SK-N-SH treated with all-trans-retinoic acid at 6 μM for 48 hours (cell line): ENCODE results near the gene TDRD7.

ENCODE experiments used
- ATAC-seq: fragments of 200-7000 bp; cut with Tn5 transposase; 3 replicates; pipeline ENCODE4 v1.9.1; 2020; ENCODE audit warnings: mild to moderate bottlenecking, moderate library complexity
- TOX ChIP-seq: fragments of 250-450 bp; sonication (Bioruptor Pico); IDR thresholded peaks from 2 replicates; pipeline ENCODE4 v1.8.0; 2021; ENCODE audit warnings: mild to moderate bottlenecking, moderate library complexity, borderline replicate concordance
- ZFP3 ChIP-seq: fragments of 250-450 bp; sonication (Bioruptor Pico); IDR thresholded peaks from 2 replicates; pipeline ENCODE4 v1.5.0; 2020; ENCODE audit warnings: mild to moderate bottlenecking, moderate library complexity
- ZNF8 ChIP-seq: fragments of 450-650 bp; formaldehyde crosslinking; IDR thresholded peaks from 2 replicates; pipeline ENCODE4 v1.5.0; 2020; ENCODE audit warnings: mild to moderate bottlenecking, moderate library complexity

The TDRD7 gene

DNA sequence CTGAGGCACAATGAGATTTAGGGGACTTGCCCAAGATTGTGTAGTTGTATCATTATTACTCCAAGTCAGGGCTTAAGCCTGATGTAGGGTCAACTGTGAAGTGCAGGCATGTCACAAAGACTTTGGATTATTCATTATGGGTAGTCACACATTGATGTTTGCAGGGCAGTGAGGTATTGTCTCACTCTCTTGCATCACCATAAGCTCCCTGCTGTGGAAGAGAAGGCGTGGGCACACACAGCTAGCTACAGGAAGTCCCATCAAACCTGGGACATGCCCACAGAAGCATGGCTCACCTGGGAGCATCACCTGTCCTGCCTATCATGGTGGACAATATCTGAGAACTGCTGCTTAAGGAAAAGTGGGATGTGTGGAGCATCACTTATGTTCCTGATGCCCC lies 131.7 kb downstream of the TDRD7 start:
- ATAC-seq, result no peak
- TF ChIP-seq TOX (no peak), ZNF8 (CRISPR knock-in tag) (no peak)

DNA sequence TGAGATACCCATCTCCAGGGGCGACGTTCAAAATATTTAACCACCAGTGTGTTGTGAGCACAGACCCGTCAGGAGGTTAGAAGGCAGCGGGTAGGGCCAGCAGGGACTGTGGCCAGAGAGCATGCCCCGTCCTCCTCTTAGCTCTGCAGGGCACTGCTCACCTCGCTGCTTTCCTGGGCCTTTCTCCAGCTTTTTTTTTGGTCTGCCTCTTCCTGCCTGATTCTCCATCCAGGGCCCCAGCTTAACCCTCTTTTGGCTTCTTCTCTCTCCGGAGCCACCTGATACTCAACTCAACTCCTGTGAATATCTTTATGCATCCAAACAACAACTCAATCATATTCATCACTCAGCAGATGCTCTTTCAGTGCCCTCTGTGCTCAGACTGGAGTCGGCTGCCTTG lies 133.6 kb downstream of the TDRD7 start:
- ATAC-seq, result no peak
- TF ChIP-seq ZFP3 (CRISPR knock-in tag), result no peak
